GM19193 (cell line): ENCODE data around the gene MAML3.

Experiments used
- POLR2A ChIP-seq: IDR thresholded peaks from 4 replicates; pipeline ENCODE4 v1.6.1; 2011; ENCODE audit not compliant: insufficient read depth, insufficient read length; ENCODE audit errors: extremely low read depth

Gene MAML3

DNA sequence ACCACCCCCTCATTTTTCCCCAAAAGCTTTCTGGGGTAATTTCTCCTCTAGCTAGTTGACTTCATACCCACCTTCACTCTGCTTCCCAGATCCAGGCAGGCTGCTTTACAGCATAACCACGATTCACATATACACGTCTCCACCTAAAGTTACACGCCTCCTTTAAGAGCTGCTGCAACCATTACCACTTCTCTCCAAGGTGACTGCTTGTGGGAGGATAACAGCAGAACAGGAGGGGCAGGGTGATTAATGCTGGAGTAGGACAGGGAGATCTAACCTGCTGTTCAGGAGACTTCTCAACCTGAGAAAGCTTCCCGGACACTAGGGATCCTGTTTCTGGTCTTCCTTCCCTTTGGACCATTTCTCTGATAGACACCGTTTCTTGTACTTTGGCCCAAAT lies 411.0 kb downstream of the MAML3 start:
- TF ChIP-seq POLR2A: no peak

GRCh38 chr4:139740531-139741041 lies 413.4 kb downstream of the MAML3 start:
- no peak for TF ChIP-seq POLR2A

GRCh38 chr4:139740121-139740520 lies 413.9 kb downstream of the MAML3 start:
- no peak for TF ChIP-seq POLR2A

- TF ChIP-seq POLR2A: no peak
Measured at GRCh38 chr4:139738846-139739613, 415.0 kb downstream of the MAML3 start.

DNA sequence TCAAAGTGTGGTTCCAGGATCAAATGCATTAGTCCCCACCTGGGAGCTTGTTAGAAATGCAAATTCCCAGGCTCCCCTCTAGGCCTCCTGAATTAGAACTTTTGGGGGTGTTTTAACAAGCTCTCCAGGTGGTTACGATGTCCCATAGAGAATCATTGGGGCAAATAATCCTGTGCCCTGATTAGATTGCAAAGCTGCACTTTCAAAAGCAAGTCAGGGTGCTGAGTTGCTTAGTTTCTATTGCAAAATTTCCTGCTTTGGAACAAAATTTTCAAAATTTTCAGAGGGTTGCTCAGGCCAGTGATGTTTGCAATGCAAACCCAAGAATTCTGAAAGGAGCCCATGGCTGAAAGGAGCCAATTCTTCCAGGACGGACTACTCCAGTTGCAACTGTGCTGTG lies 417.3 kb downstream of the MAML3 start:
- no peak for TF ChIP-seq POLR2A

DNA sequence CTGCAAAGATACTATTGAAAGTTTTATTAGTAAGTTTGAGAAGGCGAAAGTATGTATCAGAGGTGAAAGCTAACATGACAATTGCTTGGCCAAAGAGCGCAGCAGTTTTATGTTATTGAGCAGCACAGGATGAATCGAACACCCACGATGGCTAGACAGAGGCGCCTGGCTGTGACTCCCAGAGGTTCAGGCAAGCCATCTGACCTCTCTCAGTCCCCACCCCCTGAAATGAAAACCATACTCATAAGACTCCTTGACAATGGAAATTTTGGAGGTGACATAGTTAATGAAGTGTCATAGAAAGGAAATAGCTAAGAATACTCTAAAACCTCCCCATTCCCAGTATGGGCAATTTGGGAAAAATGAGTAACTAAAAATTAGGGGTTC lies 417.7 kb downstream of the MAML3 start:
- no peak for TF ChIP-seq POLR2A

DNA sequence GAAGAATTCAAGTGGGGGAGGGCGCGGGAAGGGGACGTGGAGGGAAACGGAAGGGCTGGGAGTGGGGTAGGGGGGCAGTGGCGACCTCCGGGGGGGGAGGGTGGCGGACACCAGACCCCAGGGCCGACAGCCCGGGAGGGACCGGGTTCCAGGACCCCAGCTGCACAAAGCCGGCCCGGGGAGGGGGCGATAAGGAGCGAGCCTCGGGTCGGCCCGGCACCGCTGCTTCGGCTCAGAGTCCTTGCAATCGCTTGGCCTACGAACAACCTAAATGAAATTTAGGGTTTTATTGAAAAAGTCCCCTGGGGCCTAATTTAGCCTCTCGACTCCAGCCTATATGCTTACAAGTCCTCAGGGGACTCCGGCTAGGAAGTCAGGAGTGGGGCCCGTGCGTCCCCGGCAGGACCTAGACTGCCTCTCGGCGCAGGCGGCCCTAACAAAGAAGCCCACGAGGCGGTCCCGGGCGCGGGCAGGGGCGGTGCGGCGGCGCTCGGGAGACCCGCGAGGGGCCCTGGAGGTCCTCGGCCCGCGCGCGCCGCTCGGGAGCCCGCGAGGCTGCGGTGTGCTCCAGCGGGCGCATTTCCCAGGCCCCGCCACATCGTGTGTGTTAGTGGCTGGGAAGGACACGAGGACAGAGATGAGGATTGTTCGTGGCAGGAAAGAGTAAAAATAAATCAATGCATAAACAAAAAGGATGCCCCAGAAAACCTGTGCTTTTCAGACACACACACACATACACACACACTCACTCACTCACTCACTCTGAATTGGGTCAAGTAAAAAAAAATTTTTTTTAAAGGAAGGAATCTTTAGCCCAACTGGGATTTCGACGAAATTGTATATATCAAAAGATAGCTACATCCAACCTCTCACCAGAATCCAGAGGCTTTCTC lies 418.4 kb downstream of the MAML3 start:
- TF ChIP-seq POLR2A: no peak

GRCh38 chr4:139734875-139735380 lies 419.1 kb downstream of the MAML3 start:
- no peak for TF ChIP-seq POLR2A

DNA sequence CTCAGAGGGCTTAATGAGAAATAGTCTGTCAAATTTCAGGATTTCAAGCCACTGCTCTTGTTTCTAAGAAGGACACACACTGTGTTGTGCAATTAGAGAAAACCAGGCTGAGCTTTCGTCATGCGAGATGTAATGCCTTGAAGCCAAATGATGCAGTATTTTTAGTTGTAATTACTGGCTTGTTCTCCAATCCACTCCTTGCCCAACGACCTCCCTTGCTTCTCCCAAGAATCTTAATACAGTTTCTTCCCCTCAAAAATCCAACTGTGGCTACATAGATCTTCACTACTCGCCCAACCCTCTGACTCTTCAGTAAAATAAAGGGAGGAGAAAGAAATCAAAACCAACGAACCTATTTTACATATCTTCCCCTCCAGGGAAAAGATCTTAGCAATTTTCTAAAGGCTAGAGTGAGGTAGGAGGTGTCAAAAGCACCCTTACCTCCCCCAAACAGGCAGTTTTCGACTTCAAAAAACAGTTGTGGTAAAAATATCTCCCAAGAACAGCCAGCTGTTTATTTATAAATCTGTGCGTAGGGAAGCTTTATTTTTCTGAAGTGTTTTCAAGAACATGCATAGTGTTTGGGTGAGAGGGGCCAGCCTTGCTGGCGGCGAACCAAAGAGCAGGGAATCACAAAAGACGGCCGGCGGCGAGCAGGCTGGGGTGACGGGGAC lies 419.6 kb downstream of the MAML3 start:
- no peak for TF ChIP-seq POLR2A

GRCh38 chr4:139732991-139733570 lies 420.9 kb downstream of the MAML3 start:
- no peak for TF ChIP-seq POLR2A

DNA sequence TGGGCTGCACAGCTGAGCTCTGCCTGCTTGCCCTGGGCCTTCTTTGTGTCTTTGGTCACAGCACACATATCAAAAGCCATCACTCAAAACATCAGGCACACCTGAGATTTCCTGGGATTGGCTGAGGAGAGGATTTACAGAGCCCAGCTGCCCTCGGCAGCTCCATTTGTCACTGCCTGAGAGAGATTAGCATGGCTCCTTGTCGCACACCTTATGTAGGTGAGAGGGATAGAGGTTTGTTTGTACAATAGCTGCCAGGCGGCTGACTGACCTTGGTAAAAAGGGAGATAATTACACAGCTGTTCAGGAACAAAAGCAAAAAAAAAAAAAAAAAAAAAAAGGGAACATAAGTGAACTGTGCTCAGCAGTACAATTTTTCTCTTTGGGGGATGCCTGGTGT lies 425.1 kb downstream of the MAML3 start:
- TF ChIP-seq POLR2A: no peak

- no peak for TF ChIP-seq POLR2A
Measured at GRCh38 chr4:139728146-139728545, 425.8 kb downstream of the MAML3 start.

GRCh38 chr4:139726615-139727014 lies 427.4 kb downstream of the MAML3 start:
- no peak for TF ChIP-seq POLR2A

DNA sequence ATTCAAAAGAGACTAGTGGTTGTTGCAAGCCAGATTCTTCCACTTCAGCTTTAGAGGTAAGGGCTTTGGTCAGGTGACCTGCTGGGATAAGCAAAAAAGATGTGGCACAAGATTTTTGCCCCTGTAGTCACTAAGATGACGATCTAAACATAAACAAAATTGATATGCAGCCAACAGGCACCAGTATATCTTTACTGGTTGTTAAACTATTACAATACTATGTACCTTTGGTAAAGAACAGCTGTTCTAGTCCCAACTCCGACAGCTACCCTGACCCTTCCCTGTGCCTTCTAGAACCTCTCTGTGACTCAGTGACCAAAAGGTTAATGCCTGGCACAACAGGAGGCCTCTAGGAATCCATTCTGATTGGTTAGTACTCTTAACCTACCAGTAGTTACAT lies 428.7 kb downstream of the MAML3 start:
- TF ChIP-seq POLR2A: no peak

DNA sequence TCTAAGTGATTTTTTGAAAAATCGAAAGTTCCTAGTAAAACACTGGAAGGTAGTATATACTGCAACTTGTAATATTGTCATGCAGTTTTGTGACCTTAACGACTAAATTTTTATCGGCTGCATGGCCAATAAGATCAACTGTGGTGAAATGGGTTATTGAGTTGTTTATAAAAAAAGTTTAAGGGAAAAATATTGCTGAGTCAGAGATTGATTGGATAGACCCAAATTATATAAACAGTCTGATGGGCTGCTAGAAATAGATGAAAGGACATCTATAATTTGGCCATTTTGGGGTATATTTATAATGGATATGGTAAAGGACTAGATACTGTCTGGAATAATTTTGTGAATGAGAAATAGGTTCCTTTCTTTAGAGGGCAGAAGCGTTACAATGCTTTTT lies 432.2 kb downstream of the MAML3 start:
- no peak for TF ChIP-seq POLR2A
